AG04450 (cell line): ENCODE measurements around the gene PIGC. TPM values are rescaled to one million over a fixed set of nuclear protein-coding genes. Genes with fewer than 3 reads are reported as not detected.
A peak's percentile ranks its signal among the peaks of the same experiment; 100 is the strongest.

ENCODE experiments used
- CTCF ChIA-PET: fragments of 300-600, 350-600 bp; formaldehyde crosslinking; extraction: SDS; loops from one replicate; lab custom pipeline; 2022; ENCODE audit warnings: antibody characterized with exemption, inconsistent platforms; lab: Charles Lee
- POLR2A ChIA-PET: fragments of 350-600 bp; formaldehyde crosslinking; extraction: SDS; loops from one replicate; lab custom pipeline; 2021; ENCODE audit warnings: antibody characterized with exemption, inconsistent platforms; lab: Yijun Ruan, JAX
- DNase-seq: peaks from one replicate; pipeline ENCODE4 v3.0.0-alpha.2; 2011; ENCODE audit warnings: low read depth, low spot score
- H3K27ac ChIP-seq: one replicate; pipeline ENCODE4 v1.5.1; 2012; ENCODE audit warnings: low read depth, low read length, control low read depth
- H3K27me3 ChIP-seq: one replicate; pipeline ENCODE4 v1.6.0; 2012; ENCODE audit warnings: low read length; ENCODE audit not compliant: control insufficient read depth, insufficient read depth
- H3K4me3 ChIP-seq: 2 replicates; pipeline ENCODE4 v1.5.1; 2011; ENCODE audit warnings: mild to moderate bottlenecking, low read depth, low read length, control low read depth
- H3K9me3 ChIP-seq: 2 replicates; pipeline ENCODE4 v1.5.1; 2012; ENCODE audit warnings: low read length; ENCODE audit not compliant: control insufficient read depth, insufficient read depth
- CTCF ChIP-seq: IDR thresholded peaks from 2 replicates; pipeline ENCODE4 v1.5.1; 2011; ENCODE audit warnings: low read depth, low read length, control low read depth, inconsistent platforms
- polyA plus RNA-seq: library from polyadenylated mRNA; depleted of rRNA; stranded (reverse); fragments of >200 nt; gene quantifications from 2 replicates; pipeline ENCODE4 v1.2.3, GENCODE V29; 2011

PIGC gene
- polyA plus RNA-seq, 1 experiment = 25.2 TPM

- H3K4me3 ChIP-seq = no peak overlapping the region
- no peaks in the 10 kb centered on the region for H3K9me3 ChIP-seq
- TF ChIP-seq CTCF = no peak
- CTCF ChIA-PET = interaction anchor here (0.6 to 14.1 kb wide), 37 partner anchors 8 to 415 kb away, joined by 3 to 199 read pairs (median 5); no protein-coding TSS in a partner anchor
- POLR2A ChIA-PET = interaction anchor here (0.7 to 1.3 kb wide), 6 partner anchors 41 to 359 kb away, joined by 3 to 8 read pairs (median 4); no protein-coding TSS in a partner anchor
- no peak overlapping the region for H3K27ac ChIP-seq
- no peak for DNase-seq
- no peaks in the 10 kb centered on the region for H3K27me3 ChIP-seq
These were observed 43.8 kb downstream of the PIGC start for GRCh38 chr1:172399756-172400721.

GRCh38 chr1:172398970-172399755 lies 44.7 kb downstream of the PIGC start:
- no peaks in the 10 kb centered on the region for H3K27me3 ChIP-seq
- peak; percentile 70 for DNase-seq
- POLR2A ChIA-PET = interaction anchor here (0.6 to 1.3 kb wide), 7 partner anchors 13 to 358 kb away, joined by 3 to 8 read pairs (median 3); no protein-coding TSS in a partner anchor
- no peak overlapping the region for H3K27ac ChIP-seq
- peak; percentile 58 for TF ChIP-seq CTCF
- CTCF ChIA-PET = interaction anchor here (0.5 to 14.1 kb wide), 34 partner anchors 9 to 414 kb away, joined by 3 to 199 read pairs (median 5); no protein-coding TSS in a partner anchor
- no peaks in the 10 kb centered on the region for H3K9me3 ChIP-seq
- H3K4me3 ChIP-seq = no peak overlapping the region

- H3K27me3 ChIP-seq = no peaks in the 10 kb centered on the region
- POLR2A ChIA-PET = no interaction called here
- no peak overlapping the region for H3K27ac ChIP-seq
- no peak overlapping the region for H3K4me3 ChIP-seq
- CTCF ChIA-PET = interaction anchor here (0.6 to 14.1 kb wide), 5 partner anchors 47 to 396 kb away, joined by 3 to 199 read pairs (median 3); no protein-coding TSS in a partner anchor
- TF ChIP-seq CTCF = no peak
- no peak for DNase-seq
- no peaks in the 10 kb centered on the region for H3K9me3 ChIP-seq
These were observed 45.7 kb downstream of the PIGC start for GRCh38 chr1:172398193-172398592.

- DNase-seq = no peak
- H3K4me3 ChIP-seq = no peak overlapping the region
- ChIA-PET POLR2A (no interaction called here), CTCF (interaction anchor here (0.8 to 14.1 kb wide), 3 partner anchors 249 to 395 kb away, joined by 3 to 199 read pairs (median 16); no protein-coding TSS in a partner anchor)
- no peaks in the 10 kb centered on the region for H3K27me3 ChIP-seq
- H3K27ac ChIP-seq = no peak overlapping the region
- TF ChIP-seq CTCF = no peak
- H3K9me3 ChIP-seq = no peaks in the 10 kb centered on the region
These were observed 46.2 kb downstream of the PIGC start for GRCh38 chr1:172397633-172398032.
